Testis (tissue), 2 donors: ENCODE data around the gene BAMBI.

Experiments
- POLR2A ChIP-seq: fragments of 450-650 bp; IDR thresholded peaks from one replicate; pipeline ENCODE4 v1.6.1; 2017; ENCODE audit warnings: antibody characterized with exemption, mild to moderate bottlenecking, moderate library complexity
- TF ChIP-seq, protein P1 (sequence below), 3 experiments: fragments of 450-650 bp in 2 of 3; fragments of 200-600 bp in 1 of 3; sonication (generic) in 1 of 3; IDR thresholded peaks; one replicate each; pipeline ENCODE4 v1.5.1; 2016 to 2019; ENCODE audit warnings: antibody characterized with exemption in 3 of 3, mild to moderate bottlenecking in 2 of 3, moderate library complexity in 1 of 3

DNA sequence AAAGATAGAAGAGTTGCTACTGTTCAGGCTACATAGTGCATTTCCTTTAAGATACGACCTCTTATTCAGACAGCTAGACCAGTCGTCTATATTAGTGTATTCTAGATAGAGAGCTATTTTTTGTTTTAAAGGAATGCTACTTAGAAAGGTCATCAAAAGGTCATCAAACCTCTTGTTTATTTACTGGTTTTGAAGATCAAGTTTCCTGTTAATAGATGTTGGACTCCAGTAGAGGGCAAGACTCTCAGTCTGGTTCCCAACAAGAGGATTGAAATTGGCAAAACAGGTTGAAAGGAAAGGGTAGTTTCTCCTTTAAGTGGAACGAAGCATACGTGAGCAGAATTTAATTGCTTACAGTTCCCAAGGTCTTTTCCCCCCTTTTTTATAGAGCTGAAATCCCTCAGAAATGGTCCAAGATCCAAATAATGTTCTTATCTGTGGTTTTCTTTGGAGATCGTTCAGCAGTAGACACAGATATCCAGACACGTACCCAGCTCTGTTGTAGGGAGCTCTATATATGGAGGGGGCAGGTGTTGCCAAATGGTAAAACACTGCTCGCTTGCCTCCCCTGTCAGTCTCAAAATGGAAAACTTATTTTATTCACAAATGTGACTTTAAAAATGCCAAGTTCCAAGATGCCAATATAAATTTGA, 37.2 kb downstream of the BAMBI start:
- TF ChIP-seq, protein P1, sequence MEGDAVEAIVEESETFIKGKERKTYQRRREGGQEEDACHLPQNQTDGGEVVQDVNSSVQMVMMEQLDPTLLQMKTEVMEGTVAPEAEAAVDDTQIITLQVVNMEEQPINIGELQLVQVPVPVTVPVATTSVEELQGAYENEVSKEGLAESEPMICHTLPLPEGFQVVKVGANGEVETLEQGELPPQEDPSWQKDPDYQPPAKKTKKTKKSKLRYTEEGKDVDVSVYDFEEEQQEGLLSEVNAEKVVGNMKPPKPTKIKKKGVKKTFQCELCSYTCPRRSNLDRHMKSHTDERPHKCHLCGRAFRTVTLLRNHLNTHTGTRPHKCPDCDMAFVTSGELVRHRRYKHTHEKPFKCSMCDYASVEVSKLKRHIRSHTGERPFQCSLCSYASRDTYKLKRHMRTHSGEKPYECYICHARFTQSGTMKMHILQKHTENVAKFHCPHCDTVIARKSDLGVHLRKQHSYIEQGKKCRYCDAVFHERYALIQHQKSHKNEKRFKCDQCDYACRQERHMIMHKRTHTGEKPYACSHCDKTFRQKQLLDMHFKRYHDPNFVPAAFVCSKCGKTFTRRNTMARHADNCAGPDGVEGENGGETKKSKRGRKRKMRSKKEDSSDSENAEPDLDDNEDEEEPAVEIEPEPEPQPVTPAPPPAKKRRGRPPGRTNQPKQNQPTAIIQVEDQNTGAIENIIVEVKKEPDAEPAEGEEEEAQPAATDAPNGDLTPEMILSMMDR (IDR thresholded peaks at IDR 0.05), result no peak
- TF ChIP-seq POLR2A, result no peak
